ENCODE results near the gene SPDYE6.
A peak's percentile ranks its signal among the peaks of the same experiment; 100 is the strongest.
"Not testable (repeated sequence)": the region's sequence is repeated elsewhere in the genome, so short reads cannot be mapped to it uniquely, and the experiment has no call there.

SPDYE6 gene

DNA sequence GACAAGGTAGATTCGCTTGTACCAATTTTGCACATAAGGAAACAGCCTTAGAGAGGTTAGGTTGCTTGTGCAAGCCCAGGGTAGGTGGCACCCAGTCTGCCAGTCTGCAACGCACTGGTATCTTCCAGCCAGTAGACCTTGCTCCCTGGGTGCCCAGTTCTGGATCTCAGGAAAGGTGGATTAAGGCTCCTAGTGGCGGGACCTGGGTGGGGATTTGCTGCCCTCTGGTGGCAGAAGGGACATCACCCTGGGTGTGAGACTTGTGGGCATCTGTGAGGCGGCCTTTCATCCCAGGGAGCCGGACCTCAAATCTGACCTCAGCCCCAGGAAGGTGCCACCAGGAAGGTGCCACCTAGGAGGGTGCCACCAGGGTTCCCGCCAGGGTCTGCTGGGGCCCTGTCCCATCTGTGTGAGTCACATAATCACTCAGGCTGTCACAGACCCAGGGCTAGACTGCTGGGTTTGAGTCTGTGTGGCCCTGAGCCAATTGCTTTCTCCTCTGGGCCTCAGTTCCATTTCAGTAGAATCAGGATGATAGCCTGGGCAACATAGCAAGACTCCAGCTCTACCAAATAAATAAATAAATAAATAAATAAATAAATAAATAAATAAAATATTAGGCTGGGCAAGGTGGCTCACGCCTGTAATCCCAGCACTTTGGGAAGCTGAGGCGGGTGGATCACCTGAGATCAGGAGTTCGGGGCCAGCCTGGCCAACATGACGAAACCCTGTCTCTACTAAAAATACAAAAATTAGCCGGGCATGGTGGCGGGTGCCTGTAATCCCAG lies 34.6 kb upstream of the SPDYE6 start:
- TF ChIP-seq, protein P1, sequence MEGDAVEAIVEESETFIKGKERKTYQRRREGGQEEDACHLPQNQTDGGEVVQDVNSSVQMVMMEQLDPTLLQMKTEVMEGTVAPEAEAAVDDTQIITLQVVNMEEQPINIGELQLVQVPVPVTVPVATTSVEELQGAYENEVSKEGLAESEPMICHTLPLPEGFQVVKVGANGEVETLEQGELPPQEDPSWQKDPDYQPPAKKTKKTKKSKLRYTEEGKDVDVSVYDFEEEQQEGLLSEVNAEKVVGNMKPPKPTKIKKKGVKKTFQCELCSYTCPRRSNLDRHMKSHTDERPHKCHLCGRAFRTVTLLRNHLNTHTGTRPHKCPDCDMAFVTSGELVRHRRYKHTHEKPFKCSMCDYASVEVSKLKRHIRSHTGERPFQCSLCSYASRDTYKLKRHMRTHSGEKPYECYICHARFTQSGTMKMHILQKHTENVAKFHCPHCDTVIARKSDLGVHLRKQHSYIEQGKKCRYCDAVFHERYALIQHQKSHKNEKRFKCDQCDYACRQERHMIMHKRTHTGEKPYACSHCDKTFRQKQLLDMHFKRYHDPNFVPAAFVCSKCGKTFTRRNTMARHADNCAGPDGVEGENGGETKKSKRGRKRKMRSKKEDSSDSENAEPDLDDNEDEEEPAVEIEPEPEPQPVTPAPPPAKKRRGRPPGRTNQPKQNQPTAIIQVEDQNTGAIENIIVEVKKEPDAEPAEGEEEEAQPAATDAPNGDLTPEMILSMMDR (IDR thresholded peaks at IDR 0.05; ENCODE audit: insufficient read depth, low read length, poor library complexity, severe bottlenecking): peak; percentile 90
- Histone ChIP-seq H3K4me3 (replicated peaks; ENCODE audit: low read depth, low read length) (no peak overlapping the region), H3K36me3 (ENCODE audit: control insufficient read depth, insufficient read depth, low read length) (peaks cover 5% of the 10 kb centered on the region), H3K27me3 (replicated peaks; ENCODE audit: control insufficient read depth, insufficient read depth, low read length) (no peaks in the 10 kb centered on the region)
- DNase-seq (ENCODE audit: extremely low read depth, insufficient read length): peak; percentile 64

DNA sequence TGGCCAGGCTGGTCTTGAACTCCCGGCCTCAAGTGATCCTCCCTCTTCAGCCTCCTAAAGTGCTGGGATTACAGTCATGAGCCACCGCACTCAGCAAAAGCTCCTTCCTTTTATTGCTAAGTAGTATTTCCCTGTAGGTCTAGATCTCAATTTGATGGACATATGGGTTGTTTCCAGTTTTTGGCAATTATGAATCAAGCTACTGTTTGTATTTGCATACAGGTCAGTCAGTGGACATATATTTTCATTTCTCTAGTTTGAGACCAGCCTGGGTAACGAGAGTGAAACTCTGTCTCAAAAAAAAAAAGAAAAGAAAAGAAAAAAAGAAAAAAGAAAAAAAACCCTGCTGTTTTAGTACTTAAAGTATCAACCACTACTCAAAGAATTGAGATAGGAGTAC lies 33.6 kb upstream of the SPDYE6 start:
- Histone ChIP-seq H3K36me3 (ENCODE audit: control insufficient read depth, insufficient read depth, low read length) (peaks cover 5% of the 10 kb centered on the region), H3K4me3 (replicated peaks; ENCODE audit: low read depth, low read length) (no peak overlapping the region), H3K27me3 (replicated peaks; ENCODE audit: control insufficient read depth, insufficient read depth, low read length) (no peaks in the 10 kb centered on the region)
- TF ChIP-seq, protein P1 (IDR thresholded peaks at IDR 0.05; ENCODE audit: insufficient read depth, low read length, poor library complexity, severe bottlenecking): no peak
- no peak for DNase-seq (ENCODE audit: extremely low read depth, insufficient read length)

DNA sequence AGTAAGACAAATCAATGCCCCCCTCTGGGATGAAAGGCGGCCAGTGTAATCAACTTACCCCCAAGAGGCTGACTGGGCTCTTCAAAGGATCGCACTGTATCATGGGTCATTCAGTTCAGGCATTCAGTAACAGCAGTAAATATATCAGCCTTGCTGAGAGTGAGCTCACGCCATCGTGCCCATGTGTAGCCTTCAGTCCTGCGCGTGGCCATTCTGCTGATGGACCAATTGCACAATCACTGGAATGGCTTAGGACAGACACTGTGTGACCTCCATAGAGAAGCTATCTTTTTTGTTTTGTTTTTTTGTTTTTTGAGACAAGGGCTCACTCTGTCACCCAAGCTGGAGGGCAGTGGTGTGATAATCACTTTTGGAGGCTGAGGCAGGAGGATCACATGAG lies 30.8 kb upstream of the SPDYE6 start:
- TF ChIP-seq, protein P1 (IDR thresholded peaks at IDR 0.05; ENCODE audit: insufficient read depth, low read length, poor library complexity, severe bottlenecking): no peak
- Histone ChIP-seq H3K27me3 (replicated peaks; ENCODE audit: control insufficient read depth, insufficient read depth, low read length) (no peaks in the 10 kb centered on the region), H3K4me3 (replicated peaks; ENCODE audit: low read depth, low read length) (no peak overlapping the region), H3K36me3 (ENCODE audit: control insufficient read depth, insufficient read depth, low read length) (peaks cover 2% of the 10 kb centered on the region)
- no peak for DNase-seq (ENCODE audit: extremely low read depth, insufficient read length)

DNA sequence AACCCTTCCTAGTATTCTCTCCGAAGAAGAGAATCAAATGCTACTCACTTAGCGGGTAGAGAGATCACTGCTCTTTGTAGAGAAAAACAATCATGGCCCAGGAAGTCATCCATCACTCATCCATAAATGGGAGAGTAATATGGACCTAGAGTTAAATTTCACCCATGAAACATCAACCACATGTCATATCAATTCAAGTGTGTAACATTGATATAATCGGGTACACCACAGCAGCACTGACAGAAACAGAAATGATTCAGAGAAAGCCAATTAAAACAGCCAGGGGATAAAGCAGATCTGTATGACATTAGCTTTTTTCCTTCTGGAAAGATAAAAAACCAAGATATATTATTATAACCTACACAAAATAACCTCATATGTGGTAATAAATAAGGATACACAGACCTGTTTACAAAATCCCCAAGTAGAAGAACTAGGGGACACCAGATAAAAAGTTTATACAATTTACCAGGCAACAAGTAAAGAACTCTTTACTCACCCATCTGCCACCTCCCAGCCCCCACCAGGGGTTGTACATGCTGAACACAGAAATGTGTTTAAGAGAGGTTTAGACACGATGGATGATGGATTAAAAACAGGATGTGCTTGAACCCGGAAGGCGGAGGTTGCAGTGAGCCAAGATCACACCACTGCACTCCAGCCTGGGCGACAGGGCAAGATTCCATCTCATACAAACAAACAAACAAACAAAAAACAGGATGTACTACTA lies 25.6 kb upstream of the SPDYE6 start:
- not testable (repeated sequence) for DNase-seq (ENCODE audit: extremely low read depth, insufficient read length); H3K27me3 ChIP-seq (replicated peaks; ENCODE audit: control insufficient read depth, insufficient read depth, low read length); H3K4me3 ChIP-seq (replicated peaks; ENCODE audit: low read depth, low read length); H3K36me3 ChIP-seq (ENCODE audit: control insufficient read depth, insufficient read depth, low read length)

DNA sequence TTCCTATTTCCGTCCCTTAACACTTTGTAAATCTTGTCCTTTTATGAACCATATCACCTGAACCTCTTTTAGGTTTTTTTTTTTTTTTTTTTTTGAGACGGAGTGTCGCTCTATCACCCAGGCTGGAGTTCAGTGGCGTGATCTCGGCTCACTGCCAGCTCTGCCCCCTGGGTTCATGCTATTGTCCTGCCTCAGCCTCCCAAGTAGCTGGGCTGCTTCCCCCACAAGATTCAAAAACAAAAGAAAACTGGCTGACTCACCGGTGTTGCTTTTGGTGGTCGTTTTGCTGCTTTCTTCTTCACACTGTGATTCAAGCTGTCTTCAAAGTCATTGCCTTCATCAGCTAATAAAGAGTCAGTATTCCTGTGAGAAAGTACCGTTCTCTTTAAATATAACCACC lies 24.6 kb upstream of the SPDYE6 start:
- DNase-seq (ENCODE audit: extremely low read depth, insufficient read length); H3K4me3 ChIP-seq (replicated peaks; ENCODE audit: low read depth, low read length); H3K36me3 ChIP-seq (ENCODE audit: control insufficient read depth, insufficient read depth, low read length); H3K27me3 ChIP-seq (replicated peaks; ENCODE audit: control insufficient read depth, insufficient read depth, low read length): not testable (repeated sequence)

DNA sequence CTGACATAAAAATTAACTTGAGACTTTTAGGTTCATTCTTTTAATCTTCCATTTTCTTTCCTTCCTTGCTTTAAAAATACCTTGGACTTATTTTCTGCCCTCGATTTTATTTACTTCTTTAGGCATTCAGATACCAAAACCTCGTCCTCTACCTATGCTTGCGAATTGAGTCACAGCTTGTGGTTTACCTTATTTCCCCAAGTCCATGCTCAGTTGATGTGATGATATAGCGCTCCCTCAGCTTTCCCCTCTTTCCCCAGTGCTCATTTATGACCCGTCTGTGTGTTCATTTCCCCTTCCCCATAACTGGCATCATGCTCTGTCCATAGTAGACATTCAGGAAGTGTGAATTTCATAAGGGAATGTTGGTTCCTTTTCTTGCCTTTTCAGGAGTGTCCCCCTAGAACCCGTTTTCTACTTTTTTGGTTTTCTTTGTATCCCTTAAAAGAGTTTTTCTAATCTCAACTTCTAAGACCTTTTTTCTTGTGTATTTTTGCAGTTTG lies 20.8 kb upstream of the SPDYE6 start:
- H3K4me3 ChIP-seq (replicated peaks; ENCODE audit: low read depth, low read length): no peak overlapping the region
- TF ChIP-seq, protein P1 (IDR thresholded peaks at IDR 0.05; ENCODE audit: insufficient read depth, low read length, poor library complexity, severe bottlenecking): no peak
- H3K36me3 ChIP-seq (ENCODE audit: control insufficient read depth, insufficient read depth, low read length): peaks cover 7% of the 10 kb centered on the region
- H3K27me3 ChIP-seq (replicated peaks; ENCODE audit: control insufficient read depth, insufficient read depth, low read length): no peaks in the 10 kb centered on the region
- no peak for DNase-seq (ENCODE audit: extremely low read depth, insufficient read length)

DNA sequence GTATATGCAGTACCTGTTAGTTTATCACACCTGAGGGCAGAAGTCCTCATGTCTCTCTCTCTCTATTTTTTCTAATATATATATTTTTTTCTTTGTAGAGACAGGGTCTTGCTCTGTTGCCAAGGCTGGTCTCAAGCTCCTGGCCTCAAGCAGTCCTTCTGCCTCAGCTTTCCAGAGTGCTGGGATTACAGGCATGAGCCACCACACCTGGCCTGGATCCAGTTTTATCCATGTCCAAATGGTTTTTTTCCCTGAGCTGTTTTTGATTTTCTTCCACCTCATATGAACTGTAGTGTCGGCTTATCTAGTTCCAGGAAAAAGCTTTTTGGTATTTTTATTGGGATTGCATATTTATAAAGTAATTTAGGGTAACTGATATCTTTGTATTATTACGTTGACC lies 16.6 kb upstream of the SPDYE6 start:
- DNase-seq (ENCODE audit: extremely low read depth, insufficient read length); H3K4me3 ChIP-seq (replicated peaks; ENCODE audit: low read depth, low read length); H3K36me3 ChIP-seq (ENCODE audit: control insufficient read depth, insufficient read depth, low read length); H3K27me3 ChIP-seq (replicated peaks; ENCODE audit: control insufficient read depth, insufficient read depth, low read length): not testable (repeated sequence)

DNA sequence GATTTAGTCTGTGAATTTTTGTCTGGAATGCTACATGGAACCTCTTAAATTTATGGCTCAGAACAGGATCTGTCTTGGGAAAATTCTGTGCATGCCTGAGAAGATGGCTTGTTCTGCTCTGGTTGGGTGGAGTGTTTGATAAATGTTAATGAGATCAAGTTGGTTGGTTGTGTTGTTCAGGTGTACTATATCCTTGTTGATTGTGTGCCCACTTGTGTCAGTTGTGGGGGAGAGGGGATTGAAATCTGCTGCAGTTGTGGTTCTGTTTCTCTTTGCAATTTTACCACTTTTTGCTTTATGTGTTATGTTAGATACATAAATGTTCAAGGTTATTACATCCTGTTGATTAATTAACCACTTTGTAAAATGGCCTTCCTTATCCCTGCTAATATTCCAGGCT lies 13.8 kb upstream of the SPDYE6 start:
- not testable (repeated sequence) for H3K36me3 ChIP-seq (ENCODE audit: control insufficient read depth, insufficient read depth, low read length); DNase-seq (ENCODE audit: extremely low read depth, insufficient read length); H3K4me3 ChIP-seq (replicated peaks; ENCODE audit: low read depth, low read length); H3K27me3 ChIP-seq (replicated peaks; ENCODE audit: control insufficient read depth, insufficient read depth, low read length)

DNA sequence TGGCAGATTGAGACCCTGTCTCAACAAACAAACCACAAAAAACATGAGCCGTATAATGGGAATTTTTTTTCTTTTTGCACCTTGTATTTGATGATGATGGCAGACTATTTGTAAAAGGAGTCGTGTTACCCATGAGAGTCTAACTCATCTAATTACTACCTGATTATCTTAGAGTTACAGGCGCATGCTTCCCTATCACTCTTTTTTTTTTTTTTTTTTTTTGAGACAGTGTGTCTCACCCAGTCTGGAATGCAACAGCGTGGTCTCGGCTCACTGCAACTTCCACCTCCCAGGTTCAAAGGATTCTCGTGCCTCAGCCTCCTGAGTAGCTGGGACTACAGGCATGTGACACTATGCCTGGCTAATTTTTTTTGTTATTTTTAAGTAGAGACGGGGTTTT lies 9.1 kb upstream of the SPDYE6 start:
- H3K4me3 ChIP-seq (replicated peaks; ENCODE audit: low read depth, low read length); DNase-seq (ENCODE audit: extremely low read depth, insufficient read length); H3K36me3 ChIP-seq (ENCODE audit: control insufficient read depth, insufficient read depth, low read length); H3K27me3 ChIP-seq (replicated peaks; ENCODE audit: control insufficient read depth, insufficient read depth, low read length): not testable (repeated sequence)

DNA sequence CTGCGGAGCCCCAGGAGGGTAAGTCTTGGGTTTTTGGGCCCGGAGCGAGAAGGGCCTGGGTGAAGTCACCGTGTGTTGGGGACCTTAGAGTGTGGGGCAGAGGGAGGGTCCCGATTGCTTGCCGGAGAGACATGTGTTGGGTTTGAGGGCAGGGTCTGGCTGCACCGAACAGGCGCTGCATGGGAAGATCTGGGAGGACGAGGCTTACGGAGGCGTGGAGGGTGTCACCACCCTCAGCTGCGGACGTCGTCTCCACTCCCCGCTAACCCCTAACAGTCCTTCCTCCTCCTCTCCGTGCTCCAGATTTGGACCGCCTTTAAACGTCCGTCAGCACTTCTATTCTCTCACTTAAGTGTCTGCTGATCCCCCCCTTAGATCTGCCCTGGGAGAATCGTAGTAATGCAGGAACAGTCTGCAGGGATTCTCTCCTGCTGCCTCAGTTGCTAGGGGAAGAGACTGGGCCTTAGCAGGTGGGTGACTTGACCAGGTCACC lies 8.2 kb upstream of the SPDYE6 start:
- DNase-seq (ENCODE audit: extremely low read depth, insufficient read length): not testable (repeated sequence)

More for the DNA sequence above, 8.2 kb upstream of the SPDYE6 start:
- H3K27me3 ChIP-seq (replicated peaks; ENCODE audit: control insufficient read depth, insufficient read depth, low read length); H3K36me3 ChIP-seq (ENCODE audit: control insufficient read depth, insufficient read depth, low read length): not testable (repeated sequence)
- peak overlapping the region; percentile 68 for H3K4me3 ChIP-seq (replicated peaks; ENCODE audit: low read depth, low read length)
